ENCODE data around the gene FABP3.

- TF ChIP-seq CTCF (IDR thresholded peaks at IDR 0.05) (no peak), POLR2A (IDR thresholded peaks at IDR 0.05) (no peak)
Observed at GRCh38 chr1:31410871-31411270, 38.0 kb upstream of the FABP3 start.

Data from adrenal gland (tissue), 5 donors.